GM23248 (cell line): ENCODE measurements around the gene MSL1. TPM values are rescaled to one million over a fixed set of nuclear protein-coding genes. Genes with fewer than 3 reads are reported as not detected.

Source experiments
- DNase-seq: peaks from one replicate; pipeline ENCODE4 v3.0.0-alpha.2; 2015
- H2AFZ ChIP-seq: fragments of 200-600 bp; sonication (generic); 2 replicates; pipeline ENCODE4 v1.6.1; 2016; ENCODE audit warnings: antibody characterized with exemption
- H3F3A ChIP-seq: fragments of 200-600 bp; sonication (generic); 2 replicates; pipeline ENCODE4 v1.6.1; 2016; ENCODE audit warnings: mild to moderate bottlenecking, antibody characterized with exemption, mixed run types; ENCODE audit not compliant: insufficient read depth
- H3K27ac ChIP-seq: fragments of 200-600 bp; sonication (generic); 2 replicates; pipeline ENCODE4 v1.5.1; 2016; ENCODE audit warnings: mild to moderate bottlenecking
- H3K27me3 ChIP-seq: fragments of 200-600 bp; sonication (generic); replicated peaks from 2 replicates; pipeline ENCODE4 v1.6.1; 2016; ENCODE audit warnings: mild to moderate bottlenecking; ENCODE audit not compliant: insufficient read depth
- H3K36me3 ChIP-seq: fragments of 200-600 bp; sonication (generic); 2 replicates; pipeline ENCODE4 v1.6.1; 2016; ENCODE audit warnings: low read depth, mild to moderate bottlenecking
- H3K4me1 ChIP-seq: fragments of 200-600 bp; sonication (generic); 2 replicates; pipeline ENCODE4 v1.6.1; 2016; ENCODE audit warnings: mild to moderate bottlenecking; ENCODE audit not compliant: insufficient read depth
- H3K4me2 ChIP-seq: fragments of 200-600 bp; sonication (generic); one replicate; pipeline ENCODE4 v1.6.1; 2016; ENCODE audit warnings: mild to moderate bottlenecking; ENCODE audit not compliant: unreplicated experiment
- H3K4me3 ChIP-seq: fragments of 200-600 bp; sonication (generic); 2 replicates; pipeline ENCODE4 v1.5.1; 2016; ENCODE audit warnings: mild to moderate bottlenecking
- H3K79me2 ChIP-seq: fragments of 200-600 bp; sonication (generic); 2 replicates; pipeline ENCODE4 v1.6.1; 2016; ENCODE audit warnings: mild to moderate bottlenecking; ENCODE audit not compliant: insufficient read depth
- H3K9ac ChIP-seq: fragments of 200-600 bp; sonication (generic); 2 replicates; pipeline ENCODE4 v1.6.1; 2016; ENCODE audit warnings: mild to moderate bottlenecking
- H3K9me2 ChIP-seq: fragments of 200-600 bp; sonication (generic); 2 replicates; pipeline ENCODE4 v1.6.1; 2016; ENCODE audit warnings: mixed run types, mild to moderate bottlenecking, moderate library complexity; ENCODE audit not compliant: insufficient read depth
- H3K9me3 ChIP-seq: fragments of 200-600 bp; sonication (generic); one replicate; pipeline ENCODE4 v1.6.1; 2017; ENCODE audit warnings: low read depth
- H4K20me1 ChIP-seq: fragments of 200-600 bp; sonication (generic); 2 replicates; pipeline ENCODE4 v1.6.0; 2016; ENCODE audit not compliant: insufficient read depth
- EZH2 ChIP-seq: fragments of 200-600 bp; sonication (generic); IDR thresholded peaks from 2 replicates; pipeline ENCODE4 v1.6.1; 2018; ENCODE audit warnings: antibody characterized with exemption, mild to moderate bottlenecking; ENCODE audit not compliant: insufficient read depth, poor library complexity, severe bottlenecking
- EZH2phosphoT487 ChIP-seq: fragments of 200-600 bp; sonication (generic); IDR thresholded peaks from 2 replicates; pipeline ENCODE4 v1.6.1; 2018; ENCODE audit warnings: antibody characterized with exemption, moderate library complexity, mild to moderate bottlenecking, low read depth; ENCODE audit not compliant: insufficient read depth
- WGBS, 2 experiments: methylation state at CpG; one replicate each; pipeline ENCODE4 v1.1.6; 2015 to 2017; ENCODE audit warnings: low lambda C conversion rate in 2 of 2, low coverage in 1 of 2; ENCODE audit errors: missing lambda C conversion rate in 2 of 2; 5-methylcytosine and 5-hydroxymethylcytosine counted together
- in situ Hi-C: fragments of 300-500 bp; cut with MboI; formaldehyde crosslinking; loops from 2 replicates; pipeline ENCODE4 v1.15.0; 2020
- polyA plus RNA-seq: library from polyadenylated mRNA; unstranded; fragments of >200 nt; fragmentation: Nextera tagmentation; extraction: Ambion mirVana; gene quantifications from 2 replicates; pipeline ENCODE4 v1.2.1, GENCODE V29; 2016
- total RNA-seq: library from RNA; depleted of rRNA; stranded (reverse); fragments of >200 nt; shearing (Covaris generic); gene quantifications from 2 replicates; pipeline ENCODE4 v1.2.3, GENCODE V29; 2014

MSL1 gene
- total and polyA plus RNA-seq, 2 experiments from 2014 or later, result 8.9 to 45.3 TPM

- H3K36me3 ChIP-seq, result peaks cover under 1% of the 10 kb centered on the region; the same call in 1 of the 2 replicates
- no peak overlapping the region for H3K27ac ChIP-seq
- H3K4me1 ChIP-seq, result peaks cover 23% of the 10 kb centered on the region
- H3F3A ChIP-seq, result peaks cover 24% of the 10 kb centered on the region
- H2AFZ ChIP-seq, result no peak overlapping the region
- no peaks in the 10 kb centered on the region for H3K79me2 ChIP-seq
- H3K9me2 ChIP-seq, result no peaks in the 10 kb centered on the region
- no peak overlapping the region for H3K9ac ChIP-seq
- no peaks in the 10 kb centered on the region for H3K27me3 ChIP-seq
- no peak overlapping the region for H3K4me3 ChIP-seq
- H3K4me2 ChIP-seq, result no peak overlapping the region
- H4K20me1 ChIP-seq, result no peaks in the 10 kb centered on the region
- in situ Hi-C loops, result no loop called here
- H3K9me3 ChIP-seq, result no peaks in the 10 kb centered on the region
- no peak for TF ChIP-seq EZH2
- TF ChIP-seq EZH2phosphoT487, result no peak
- 82 to 90% methylated on average over 22 to 46 of the region's 46 CpGs for WGBS, 2 experiments
- DNase-seq, result no peak
Measured at GRCh38 chr17:40178021-40178601, 56.3 kb downstream of the MSL1 start.

- Histone ChIP-seq H3K9ac (no peak overlapping the region), H3K4me1 (peaks cover 23% of the 10 kb centered on the region), H3K9me2 (no peaks in the 10 kb centered on the region), H3K79me2 (no peaks in the 10 kb centered on the region), H2AFZ (no peak overlapping the region), H4K20me1 (no peaks in the 10 kb centered on the region), H3K4me3 (no peak overlapping the region), H3K27ac (no peak overlapping the region), H3K9me3 (no peaks in the 10 kb centered on the region), H3K36me3 (no peaks in the 10 kb centered on the region), H3K27me3 (no peaks in the 10 kb centered on the region), H3K4me2 (no peak overlapping the region), H3F3A (peaks cover 24% of the 10 kb centered on the region)
- TF ChIP-seq EZH2phosphoT487, result no peak
- TF ChIP-seq EZH2, result no peak
- no peak for DNase-seq
- in situ Hi-C loops, result no loop called here
- WGBS, 2 experiments, result 94 to 98% methylated on average over 6 to 7 of the region's 7 CpGs
Measured at GRCh38 chr17:40178660-40179059, 56.9 kb downstream of the MSL1 start.

GRCh38 chr17:40179923-40180659 is 58.3 kb downstream of the MSL1 start:
- H3K9ac ChIP-seq, result peak overlapping the region; percentile 37; the same call in 1 of the 2 replicates

GRCh38 chr17:40180694-40181093 is 58.9 kb downstream of the MSL1 start:
- no peak overlapping the region for H3K9ac ChIP-seq
- no peaks in the 10 kb centered on the region for H4K20me1 ChIP-seq
- no peak for DNase-seq
- H3K27ac ChIP-seq, result peak overlapping the region; percentile 17; the same call in 1 of the 2 replicates
- peaks cover 24% of the 10 kb centered on the region for H3F3A ChIP-seq
- H3K9me3 ChIP-seq, result no peaks in the 10 kb centered on the region
- TF ChIP-seq EZH2 (no peak), EZH2phosphoT487 (no peak)
- WGBS, 2 experiments, result 72 to 83% methylated on average over 5 of the region's 5 CpGs
- no peaks in the 10 kb centered on the region for H3K27me3 ChIP-seq
- in situ Hi-C loops, result no loop called here
- peaks cover 23% of the 10 kb centered on the region for H3K4me1 ChIP-seq
- no peaks in the 10 kb centered on the region for H3K9me2 ChIP-seq
- H3K4me3 ChIP-seq, result no peak overlapping the region
- H2AFZ ChIP-seq, result no peak overlapping the region
- no peak overlapping the region for H3K4me2 ChIP-seq
- H3K79me2 ChIP-seq, result no peaks in the 10 kb centered on the region
- H3K36me3 ChIP-seq, result no peaks in the 10 kb centered on the region

More at GRCh38 chr17:40179923-40180659, 58.3 kb downstream of the MSL1 start:
- in situ Hi-C loops, result no loop called here
- Histone ChIP-seq H3K4me3 (no peak overlapping the region), H3F3A (peaks cover 24% of the 10 kb centered on the region), H3K4me1 (peaks cover 23% of the 10 kb centered on the region), H3K27me3 (no peaks in the 10 kb centered on the region), H3K79me2 (no peaks in the 10 kb centered on the region), H2AFZ (no peak overlapping the region), H3K9me3 (no peaks in the 10 kb centered on the region), H4K20me1 (no peaks in the 10 kb centered on the region), H3K9me2 (no peaks in the 10 kb centered on the region), H3K36me3 (no peaks in the 10 kb centered on the region), H3K27ac (peak overlapping the region; percentile 17), H3K4me2 (peak overlapping the region; percentile 23)
- TF ChIP-seq EZH2phosphoT487, result no peak
- no peak for TF ChIP-seq EZH2
- 43 to 47% methylated on average over 6 of the region's 6 CpGs for WGBS, 2 experiments
- peak; percentile 83 for DNase-seq
